A549 treated with AZD2906 at 1 μM for 4 hours (cell line): Measurements from ENCODE around the gene DAPK2. TPM values are rescaled to one million over a fixed set of nuclear protein-coding genes. Genes with fewer than 3 reads are reported as not detected.

Source experiments
- total RNA-seq: library from RNA; stranded (reverse); fragments of 200-300 nt; extraction: Qiagen RNA extraction; gene quantifications from 5 replicates; pipeline ENCODE4 v1.2.3, GENCODE V29; 2022

DAPK2 gene
- 2.8 to 4.2 TPM (median 3.7 TPM) in 5 replicates for total RNA-seq

DNA sequence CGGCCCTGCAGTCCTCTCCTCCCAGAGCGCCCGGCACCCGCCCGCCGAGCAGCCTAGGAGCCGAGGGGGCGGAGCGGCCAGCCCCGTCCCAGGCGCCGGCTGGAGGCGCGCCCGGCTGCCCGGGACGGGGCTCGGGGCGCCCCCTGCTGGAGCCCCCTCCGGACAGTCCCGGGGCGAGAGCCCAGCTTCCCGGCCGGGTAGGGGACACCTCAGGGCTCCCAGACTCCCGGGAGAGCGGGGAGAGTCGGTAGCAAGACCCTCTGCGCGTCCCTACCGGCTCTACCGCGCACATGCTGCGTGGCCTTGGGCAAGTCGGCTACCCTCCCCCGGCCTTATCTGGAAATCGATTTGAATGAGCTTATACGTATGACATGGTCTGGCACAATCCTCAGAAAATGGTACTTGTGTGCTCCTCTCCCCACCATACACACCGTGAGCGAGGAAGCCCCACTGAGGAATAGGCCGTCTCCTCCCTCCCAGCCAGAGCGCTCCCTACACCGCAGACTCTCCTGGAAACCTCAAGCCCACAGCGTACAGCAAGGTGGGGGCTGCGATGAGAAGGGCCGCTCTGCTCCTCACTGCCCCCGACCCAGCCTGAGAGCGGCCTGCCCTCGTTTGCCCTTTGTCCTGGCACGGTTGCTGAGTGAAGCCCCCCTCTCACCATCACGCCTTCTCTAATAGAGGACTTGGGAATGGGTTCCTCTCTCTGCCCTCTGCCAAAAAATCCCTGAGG, at the start of gene DAPK2:
Gene DAPK2 (minus strand): TSS at position 65 of the 733 bp plus-strand sequence. CDS start 6,224 bp downstream, outside the sequence.

DNA sequence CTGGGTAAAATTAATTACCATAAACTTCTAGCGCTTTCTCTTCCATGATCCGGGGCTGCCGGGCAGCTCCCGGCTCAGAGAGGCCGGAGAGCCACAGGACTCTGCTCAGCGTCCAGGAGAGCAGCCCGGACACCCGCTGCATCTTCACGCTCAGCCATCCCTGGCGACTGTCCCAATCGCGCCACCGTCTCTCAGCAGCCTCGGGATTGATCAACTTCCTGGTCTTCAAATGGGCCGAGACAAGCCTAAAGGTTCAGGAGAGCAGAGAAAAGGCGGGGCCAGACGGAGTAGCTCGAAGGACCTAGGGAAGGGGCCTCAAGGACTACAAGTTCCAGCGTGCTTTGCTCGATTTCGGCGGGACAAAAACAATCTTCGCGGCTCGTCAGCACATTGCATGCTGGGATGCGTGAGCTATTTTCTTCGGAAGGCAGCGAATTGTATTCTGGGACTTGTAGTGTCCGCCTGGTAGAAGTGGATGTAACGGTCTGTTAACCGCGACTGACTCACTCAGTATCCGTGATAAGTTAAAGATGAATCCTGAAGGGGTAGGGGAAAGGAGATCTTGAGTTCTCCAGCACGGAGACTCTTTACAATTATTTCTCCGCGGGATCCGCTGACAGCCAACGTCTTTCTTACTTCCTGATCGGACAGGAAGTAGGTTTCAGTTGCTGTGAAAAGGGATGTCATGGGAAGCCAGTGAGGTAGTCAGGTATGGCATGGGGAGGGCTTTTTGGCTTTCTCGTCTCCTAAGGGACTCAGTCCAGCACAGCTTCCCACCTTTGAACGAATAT, 47.5 kb upstream of the DAPK2 start, which contains the start of gene CIAO2A:
Gene CIAO2A (minus strand): TSS at position 212 of the 791 bp plus-strand sequence. CDS start 70 bp downstream, at position 142.

Other genes with a start within 250 kb of the DAPK2 start
- gene HERC1, start 212.5 kb downstream of the DAPK2 start, total RNA-seq, result 22.1 to 32.9 TPM (median 23.2 TPM) in 5 replicates
- gene CIAO2A, start 47.4 kb upstream of the DAPK2 start, total RNA-seq, result 110 to 169 TPM (median 116 TPM) in 5 replicates
- gene SNX1, start 49.5 kb upstream of the DAPK2 start, total RNA-seq, result 71.1 to 80.1 TPM (median 74.8 TPM) in 5 replicates
- gene SNX22, start 105.2 kb upstream of the DAPK2 start, total RNA-seq, result 0.49 to 1.2 TPM (median 0.95 TPM) in 5 replicates
- 768 to 824 TPM (median 796 TPM) in 5 replicates for gene PPIB, start 116.5 kb upstream of the DAPK2 start, total RNA-seq